GM23338 (cell line): ENCODE results near the gene HIPK1.

ENCODE experiments used
- CTCF ChIP-seq, 2 experiments: fragments of 200-600 bp in 1 of 2; sonication (generic) in 1 of 2; conservative IDR thresholded peaks; 2 replicates each; pipeline versions ENCODE4 v1.5.1 to v1.6.1; 2016 to 2017; ENCODE audit warnings: antibody characterized with exemption in 2 of 2, low read depth in 2 of 2, mild to moderate bottlenecking in 2 of 2, moderate library complexity in 1 of 2
- EZH2 ChIP-seq: fragments of 200-600 bp; sonication (generic); IDR thresholded peaks from one replicate; pipeline ENCODE4 v1.8.0; 2017; ENCODE audit warnings: antibody characterized with exemption, mild to moderate bottlenecking, low read depth; ENCODE audit not compliant: unreplicated experiment
- EZH2phosphoT487 ChIP-seq: fragments of 200-600 bp; sonication (generic); IDR thresholded peaks from one replicate; pipeline ENCODE4 v1.8.1; 2018; ENCODE audit warnings: antibody characterized with exemption; ENCODE audit not compliant: unreplicated experiment
- NANOG ChIP-seq: IDR thresholded peaks from 2 replicates; pipeline ENCODE4 v1.6.1; 2016; ENCODE audit warnings: antibody characterized with exemption, borderline replicate concordance
- REST ChIP-seq: IDR thresholded peaks from one replicate; pipeline ENCODE4 v1.6.1; 2018; ENCODE audit warnings: antibody characterized with exemption; ENCODE audit not compliant: unreplicated experiment
- STAT1 ChIP-seq: IDR thresholded peaks from one replicate; pipeline ENCODE4 v1.6.1; 2016; ENCODE audit warnings: antibody characterized with exemption; ENCODE audit not compliant: unreplicated experiment

- TF ChIP-seq CTCF (conservative IDR thresholded peaks at IDR 0.05; ENCODE audit: low read depth in 2 of 2) (no peak), REST (no peak), NANOG (no peak), STAT1 (no peak), EZH2 (no peak), EZH2phosphoT487 (no peak)
Observed at GRCh38 chr1:113993072-113993471, 63.9 kb downstream of the HIPK1 start.
